Fibroblast of skin of left quadriceps (primary cell): ENCODE measurements around the gene USP12.
"Not testable (repeated sequence)": the region's sequence is repeated elsewhere in the genome, so short reads cannot be mapped to it uniquely, and the experiment has no call there.

ENCODE experiments used
- DNase-seq, 2 experiments: peaks; one replicate each; pipeline ENCODE4 v3.0.0-alpha.2; 2013; ENCODE audit warnings: low read depth in 2 of 2

The USP12 gene

GRCh38 chr13:27151798-27152599 is 19.6 kb downstream of the USP12 start:
- no peak for DNase-seq

GRCh38 chr13:27149702-27150101 is 21.9 kb downstream of the USP12 start:
- no peak for DNase-seq

DNA sequence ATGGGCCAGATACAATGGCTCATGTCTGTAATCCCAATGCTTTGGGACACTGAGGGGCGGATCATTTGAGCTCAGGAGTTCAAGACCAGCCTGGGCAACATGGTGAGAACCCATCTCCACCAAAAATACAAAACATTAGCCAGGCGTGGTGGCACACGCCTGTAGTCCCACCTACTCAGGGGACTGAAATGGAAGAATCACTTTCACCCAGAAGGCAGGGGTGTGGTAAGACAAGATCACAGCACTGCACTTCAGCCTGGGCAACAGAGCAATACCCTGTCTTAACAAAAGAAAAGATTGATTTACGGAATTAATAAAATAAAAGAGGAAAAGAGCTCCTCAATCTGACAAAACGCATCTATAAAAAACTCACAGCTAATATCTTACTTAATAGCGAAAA is 22.7 kb downstream of the USP12 start:
- DNase-seq = no peak

- DNase-seq = no peak
Observed at GRCh38 chr13:27147530-27148170, 24.0 kb downstream of the USP12 start.

DNA sequence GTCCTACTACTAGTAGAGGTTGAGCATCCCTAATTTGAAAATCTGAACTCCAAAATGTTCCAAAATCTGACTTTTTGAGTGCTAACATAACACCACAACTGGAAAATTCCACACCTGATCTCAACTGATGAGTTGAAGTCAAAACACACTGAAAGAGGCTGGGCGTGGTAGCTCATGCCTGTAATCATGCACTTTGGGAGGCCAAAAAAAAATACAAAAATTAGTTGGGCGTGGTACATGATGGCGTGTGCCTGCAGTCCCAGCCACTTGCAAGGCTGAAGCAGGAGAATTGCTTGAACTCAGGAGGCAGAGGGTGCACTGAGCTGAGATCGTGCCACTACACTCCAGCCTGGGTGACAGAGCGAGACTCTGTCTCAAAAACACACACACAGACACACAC is 29.9 kb downstream of the USP12 start:
- DNase-seq = no peak

DNA sequence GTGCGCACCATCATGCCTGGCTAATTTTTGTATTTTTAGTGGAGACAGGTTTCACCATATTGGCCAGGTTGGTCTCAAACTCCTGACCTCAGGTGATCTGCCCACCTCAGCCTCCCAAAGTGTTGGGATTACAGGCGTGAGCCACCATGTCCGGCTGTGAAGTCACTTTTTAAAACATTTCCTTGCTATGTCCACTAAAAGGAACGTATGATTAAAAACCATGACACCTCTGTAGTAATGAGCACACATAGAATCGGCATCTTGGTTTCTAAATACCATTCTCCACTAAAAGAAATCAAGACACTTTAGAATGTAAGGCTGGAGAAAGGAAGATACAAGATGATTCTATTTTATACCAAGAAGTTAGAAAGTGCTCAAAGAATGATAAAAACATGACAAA is 30.5 kb downstream of the USP12 start:
- DNase-seq = not testable (repeated sequence)

DNA sequence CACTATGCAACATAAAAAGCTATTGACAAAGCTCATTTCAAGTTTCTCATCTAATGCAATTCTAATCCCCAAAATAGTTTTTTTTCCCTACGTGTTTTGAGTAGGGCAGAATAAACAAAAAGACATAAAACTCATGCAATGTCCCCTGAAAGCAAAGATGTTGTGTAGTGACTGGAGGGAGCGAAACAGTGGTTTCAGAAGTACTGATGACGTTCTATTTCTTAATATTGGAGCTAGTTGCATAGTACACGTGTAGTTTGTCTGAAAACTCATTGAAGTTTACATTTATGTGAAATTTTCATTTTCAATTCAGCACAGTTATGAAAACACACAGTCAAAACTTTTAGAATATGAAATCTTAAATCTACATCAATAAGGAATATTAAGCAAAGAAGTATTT is 31.6 kb downstream of the USP12 start:
- DNase-seq = no peak

DNA sequence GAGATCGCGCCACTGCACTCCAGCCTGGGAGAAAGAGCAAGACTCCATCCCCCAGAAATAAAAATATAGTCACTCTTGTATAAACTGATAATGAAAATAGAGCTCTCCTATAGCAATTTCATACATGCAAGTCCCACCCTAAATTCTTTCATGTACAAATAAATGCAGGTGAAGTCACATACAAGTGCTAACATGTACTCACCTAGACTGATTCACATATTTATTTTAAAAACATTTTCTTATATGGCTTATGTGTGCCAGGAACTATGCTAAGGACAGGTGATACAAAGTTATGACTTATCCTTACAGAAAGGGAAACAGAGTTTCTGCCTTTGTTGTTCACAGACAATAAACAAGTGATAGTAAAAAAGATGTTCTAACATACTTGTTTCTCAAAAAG is 32.0 kb downstream of the USP12 start:
- no peak for DNase-seq

DNA sequence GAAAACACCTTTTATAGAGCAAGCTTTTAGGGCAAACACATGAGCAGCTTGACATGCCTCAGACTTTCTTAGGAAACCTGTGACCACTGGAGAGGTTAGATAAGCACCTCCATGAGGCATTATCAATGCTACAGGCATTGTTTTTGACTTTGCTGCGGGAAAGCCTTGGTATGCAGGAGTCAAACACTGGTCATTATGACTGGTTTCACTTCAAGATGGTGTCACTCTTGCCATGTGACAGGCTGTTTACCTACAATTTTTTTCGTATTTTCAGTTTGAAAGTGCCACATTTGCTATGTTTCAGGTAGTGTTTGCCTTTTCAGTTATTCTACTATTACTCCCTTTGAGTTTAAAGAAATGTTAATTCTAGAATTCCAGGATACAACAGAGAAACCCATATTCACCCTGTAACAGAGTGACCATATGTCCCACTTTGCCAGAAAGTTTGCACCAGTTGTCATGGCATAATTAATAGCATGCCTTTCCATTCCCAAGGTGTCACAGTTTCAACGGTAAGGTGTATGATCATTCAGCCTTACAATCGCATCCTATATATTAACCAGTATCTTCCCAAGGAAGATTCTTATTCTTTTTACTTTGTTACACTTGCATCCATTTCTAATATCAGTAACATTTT is 33.0 kb downstream of the USP12 start:
- no peak for DNase-seq

GRCh38 chr13:27137759-27138158 is 33.9 kb downstream of the USP12 start:
- DNase-seq = no peak

DNA sequence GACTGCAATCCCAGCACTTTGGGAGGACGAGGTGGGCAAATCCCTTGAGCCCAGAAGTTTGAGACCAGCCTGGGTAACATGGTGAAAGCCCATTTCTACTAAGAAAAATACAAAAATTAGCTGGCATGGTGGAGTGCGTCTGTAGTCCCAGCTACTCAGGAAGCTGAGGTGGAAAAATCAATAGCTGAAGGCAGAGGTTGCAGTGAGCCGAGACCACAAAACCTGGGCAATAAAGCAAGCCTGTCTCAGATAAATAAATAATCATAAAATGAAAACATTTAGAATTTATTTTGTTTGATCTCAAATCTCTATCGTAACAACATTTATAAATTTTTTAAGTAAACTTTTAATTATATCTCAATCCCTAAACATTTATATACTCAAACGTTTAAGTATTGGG is 36.6 kb downstream of the USP12 start:
- no peak for DNase-seq

GRCh38 chr13:27133889-27134288 is 37.7 kb downstream of the USP12 start:
- DNase-seq = no peak

GRCh38 chr13:27132538-27132937 is 39.1 kb downstream of the USP12 start:
- DNase-seq = no peak

DNA sequence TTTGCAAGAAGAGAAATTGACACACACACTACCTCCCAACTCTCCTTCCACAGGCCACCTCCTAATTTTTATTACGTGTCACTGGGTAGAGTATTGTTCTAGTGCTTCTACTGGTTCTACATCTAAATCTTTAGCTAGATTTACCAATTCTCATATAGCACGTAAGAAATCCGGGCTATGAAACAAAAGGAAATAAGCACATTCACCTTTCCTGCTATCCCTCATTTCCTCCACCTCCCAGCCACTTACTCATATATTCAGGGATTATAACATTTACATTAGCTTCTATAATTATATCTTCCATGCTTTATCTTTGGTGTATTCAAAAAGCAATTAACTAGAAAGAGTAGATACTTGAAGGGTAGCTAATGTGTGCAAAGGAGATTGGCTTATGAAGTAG is 39.7 kb downstream of the USP12 start:
- DNase-seq = no peak

DNA sequence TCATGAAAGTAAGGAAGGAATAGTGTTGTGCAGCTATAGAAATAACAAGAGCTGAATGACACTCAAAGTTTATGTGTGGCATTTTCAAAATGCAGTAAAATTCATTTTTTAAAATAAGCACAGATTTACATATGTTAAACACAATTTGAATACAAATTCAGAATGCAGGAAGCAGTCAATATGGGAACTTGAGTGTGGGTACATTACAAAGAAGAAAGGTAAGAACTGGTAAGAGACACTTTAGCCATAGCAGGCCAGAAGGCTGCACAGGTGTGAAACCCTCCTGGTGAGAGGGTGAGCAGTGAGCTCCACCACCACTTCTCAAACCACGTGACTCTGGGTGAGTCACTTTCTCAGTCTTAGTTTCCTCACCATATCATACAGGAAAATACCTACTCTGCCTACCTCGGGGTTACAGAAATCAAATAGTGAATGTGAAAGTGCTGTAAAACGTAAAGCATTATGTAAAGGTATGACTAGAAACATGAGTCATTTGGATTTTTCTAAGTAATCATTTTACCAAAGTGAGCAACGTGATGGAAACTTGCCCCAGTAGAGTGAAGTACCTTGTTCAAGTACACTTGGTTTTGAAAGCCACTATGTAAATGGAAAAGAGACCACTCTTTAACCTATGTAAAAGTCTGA is 40.5 kb downstream of the USP12 start:
- DNase-seq = no peak

DNA sequence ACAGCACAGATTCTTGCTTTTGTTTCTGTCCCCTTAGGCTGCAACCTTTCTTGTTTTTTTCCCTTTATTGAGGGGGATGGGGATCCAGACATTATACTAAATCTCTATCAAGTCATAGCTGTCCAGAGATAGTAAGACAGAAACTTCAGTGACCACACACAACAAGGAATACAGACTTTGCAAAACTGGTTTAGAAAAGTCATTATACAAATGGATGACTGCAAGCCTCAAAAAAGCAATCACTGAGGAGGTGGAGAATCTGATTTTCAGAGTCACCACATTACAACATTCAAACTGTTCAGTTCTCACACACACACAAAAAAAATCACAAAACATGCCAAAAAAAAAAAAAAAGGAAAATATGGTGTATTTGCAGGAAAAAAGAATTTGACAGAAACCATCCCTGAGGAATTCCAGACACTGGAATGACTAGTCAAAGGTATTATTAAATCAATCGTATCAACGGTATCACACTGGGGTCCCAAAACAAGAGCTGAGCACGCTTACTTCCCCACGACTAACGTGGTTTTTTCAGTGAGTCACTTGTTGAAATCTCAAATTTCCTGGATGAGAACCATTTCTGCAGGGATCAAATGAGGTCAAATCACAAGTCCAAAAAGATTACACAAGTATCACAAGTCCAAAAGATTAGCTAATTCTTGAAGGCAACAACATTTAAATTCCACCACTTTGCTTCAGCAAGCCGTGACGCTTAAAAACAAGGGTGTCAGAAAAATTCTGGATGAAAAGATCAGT is 41.2 kb downstream of the USP12 start:
- DNase-seq = no peak

DNA sequence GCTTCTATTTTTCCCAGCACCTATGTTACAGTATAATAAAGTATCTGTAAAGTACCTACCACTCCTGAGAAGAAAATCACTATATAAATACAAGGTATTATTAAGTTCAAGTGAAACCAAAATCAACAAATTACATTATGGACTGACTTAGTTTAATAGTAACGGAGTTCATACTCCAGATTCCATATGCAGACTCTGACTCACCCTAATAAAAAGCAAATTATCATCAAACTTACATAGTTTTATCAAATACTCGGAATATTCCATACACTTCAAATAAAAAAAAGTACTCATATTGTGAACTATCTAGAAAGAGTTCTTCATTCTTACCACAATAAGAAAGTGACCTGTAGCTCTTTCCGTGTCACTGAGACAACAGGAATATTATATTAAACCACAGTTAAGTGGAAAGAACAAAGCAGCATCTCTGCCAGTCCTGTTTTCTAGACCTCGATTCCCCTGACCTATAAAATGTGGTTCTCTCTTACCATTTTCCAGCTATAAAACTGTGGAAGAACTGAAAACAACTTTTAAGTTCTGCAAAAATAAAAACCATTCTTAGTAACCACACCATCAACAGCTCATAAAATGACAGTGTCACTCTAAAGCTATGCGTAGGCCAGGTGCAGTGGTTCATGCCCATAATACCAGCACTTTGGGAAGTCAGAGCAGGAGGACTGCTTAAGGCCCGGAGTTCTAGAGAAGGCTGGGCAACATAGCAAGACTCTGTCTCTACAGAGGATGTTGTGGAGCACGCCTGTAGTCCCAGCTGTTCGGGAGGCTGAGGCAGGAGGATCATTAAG is 42.6 kb downstream of the USP12 start:
- DNase-seq = no peak

DNA sequence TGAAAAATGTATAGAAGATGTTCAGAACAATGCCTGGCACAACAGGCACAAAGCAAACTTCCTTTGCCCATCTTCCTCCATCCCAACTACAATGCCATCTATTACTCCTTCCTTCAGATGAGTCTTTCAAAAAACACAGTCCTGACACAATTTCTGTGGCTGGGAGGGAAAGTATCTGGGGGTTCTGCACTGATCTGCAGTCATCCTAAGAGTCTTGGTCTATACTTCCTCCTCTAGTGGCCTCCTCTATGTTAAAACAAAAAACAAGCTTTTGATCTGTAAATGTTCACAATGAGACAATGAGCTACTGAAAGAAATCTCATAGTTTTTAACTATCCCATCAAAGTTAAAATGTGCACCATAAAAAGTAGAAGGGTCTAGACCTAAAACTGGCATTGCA is 44.8 kb downstream of the USP12 start:
- no peak for DNase-seq

DNA sequence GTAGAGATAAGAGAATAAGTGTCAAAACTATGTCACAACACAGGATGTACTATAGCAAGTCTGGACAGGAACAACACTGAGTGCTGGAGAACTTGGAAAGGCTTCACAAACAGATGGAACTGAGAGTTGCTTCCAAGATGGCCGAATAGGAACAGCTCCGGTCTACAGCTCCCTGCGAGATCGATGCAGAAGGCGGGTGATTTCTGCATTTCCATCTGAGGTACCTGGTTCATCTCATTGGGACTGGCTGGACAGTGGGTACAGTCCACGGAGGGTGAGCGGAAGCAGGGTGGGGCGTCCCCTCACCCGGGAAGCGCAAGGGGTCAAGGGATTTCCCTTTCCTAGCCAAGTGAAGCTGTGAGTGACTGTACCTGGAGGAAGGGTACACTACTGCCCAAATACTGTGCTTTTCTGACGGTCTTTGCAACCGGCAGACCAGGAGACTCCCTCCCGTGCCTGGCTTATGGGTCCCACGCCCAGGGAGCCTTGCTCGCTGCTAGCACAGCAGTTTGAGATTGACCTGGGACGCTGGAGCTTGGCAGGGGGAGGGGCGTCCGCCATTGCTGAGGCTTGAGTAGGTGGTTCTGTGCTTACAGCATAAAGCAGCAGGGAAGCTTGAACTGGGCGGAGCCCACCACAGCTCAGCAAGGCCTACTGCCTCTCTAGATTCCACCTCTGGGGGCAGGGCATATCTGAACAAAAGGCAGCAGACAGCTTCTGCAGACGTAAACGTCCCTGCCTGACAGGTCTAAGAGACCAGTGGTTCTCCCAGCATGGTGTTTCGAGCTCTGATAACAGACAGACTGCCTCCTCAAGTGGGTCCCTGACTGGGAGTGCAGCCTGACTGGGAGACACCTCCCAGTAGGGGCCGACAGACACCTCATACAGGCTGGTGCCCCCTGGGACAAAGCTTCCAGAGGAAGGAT is 46.0 kb downstream of the USP12 start:
- DNase-seq = no peak

DNA sequence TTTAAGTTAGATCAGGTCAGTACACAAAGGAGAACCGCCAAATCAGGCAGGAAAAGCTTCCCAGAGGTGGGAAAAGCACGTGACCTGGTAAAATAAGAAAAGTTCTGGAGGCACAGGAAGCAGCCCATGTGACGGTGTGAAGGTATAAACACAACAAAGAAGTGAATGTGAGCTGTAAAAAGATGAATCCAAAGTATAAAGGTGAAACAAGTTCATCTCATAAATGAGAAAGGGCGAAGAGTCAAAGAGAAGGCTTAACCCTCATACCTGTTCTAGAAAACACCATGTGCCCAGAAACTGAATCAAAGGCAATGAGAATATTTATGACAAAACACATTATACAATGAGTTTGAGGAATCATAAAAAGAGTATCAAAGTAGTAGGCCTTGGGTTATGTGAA is 47.0 kb downstream of the USP12 start:
- DNase-seq = no peak
